HCT116 (cell line): ENCODE results near the gene ARHGEF39. TPM values are rescaled to one million over a fixed set of nuclear protein-coding genes. Genes with fewer than 3 reads are reported as not detected.
A peak's percentile ranks its signal among the peaks of the same experiment; 100 is the strongest.

Source experiments
- ATAC-seq: fragments of 200-7000 bp; cut with Tn5 transposase; 2 replicates; pipeline ENCODE4 v1.9.1; 2020; ENCODE audit warnings: mild to moderate bottlenecking, moderate library complexity
- BruUV-seq: library from RNA; stranded (reverse); fragments of 400-500 nt; replicated peaks from 2 replicates; lab custom pipeline; 2021; lab: Mats Ljungman, UMichigan
- CTCF ChIA-PET: fragments of 300-600 bp; sonication (Branson Sonifier 250); formaldehyde crosslinking; loops from one replicate; lab custom pipeline; 2021; ENCODE audit warnings: antibody characterized with exemption; lab: Charles Lee
- POLR2A ChIA-PET: fragments of 300-600, 350-600 bp; sonication (Branson Sonifier 250); formaldehyde crosslinking; loops from one replicate; lab custom pipeline; 2021; ENCODE audit warnings: antibody characterized with exemption; lab: Charles Lee
- RAD21 ChIA-PET, 2 experiments: fragments of 300-600 bp; sonication (Branson Sonifier 250); formaldehyde crosslinking; loops; one replicate each; lab custom pipeline; 2023; ENCODE audit warnings: low total read pairs in 2 of 2; ENCODE audit not compliant: uncharacterized antibody in 2 of 2, unreplicated experiment in 2 of 2, low non-redundant PET in 1 of 2; lab: Charles Lee
- DNase-seq: peaks from one replicate; pipeline ENCODE4 v3.0.0-alpha.2; 2010; ENCODE audit warnings: low read depth, low spot score
- H2AFZ ChIP-seq: fragments of 200-600 bp; shearing (Covaris generic), sonication (generic); 2 replicates; pipeline ENCODE4 v1.6.1; 2017; ENCODE audit warnings: low read depth, mixed run types, mixed read lengths, antibody characterized with exemption, low read length; ENCODE audit not compliant: poor library complexity, severe bottlenecking
- H3K27ac ChIP-seq: 2 replicates; pipeline ENCODE4 v1.5.1; 2012; ENCODE audit warnings: low read depth, low read length
- H3K27me3 ChIP-seq: fragments of 200-600 bp; sonication (generic); 2 replicates; pipeline ENCODE4 v1.6.1; 2016; ENCODE audit warnings: mixed run types, low read length, mixed read lengths; ENCODE audit not compliant: insufficient read depth
- H3K36me3 ChIP-seq, 2 experiments: fragments of 200-500 bp in 1 of 2; fragments of 200-600 bp in 1 of 2; sonication (Bioruptor generic) in 1 of 2; sonication (generic) in 1 of 2; 2 replicates each; pipeline versions ENCODE4 v1.5.1 to v1.6.1; 2014 to 2016; ENCODE audit warnings: low read length in 2 of 2, inconsistent platforms in 1 of 2, mixed read lengths in 1 of 2, mixed run types in 1 of 2; ENCODE audit not compliant: insufficient read depth in 2 of 2, control insufficient read depth in 1 of 2
- H3K4me1 ChIP-seq, 2 experiments: fragments of 200-600 bp in 1 of 2; sonication (generic) in 1 of 2; 2 replicates each; pipeline versions ENCODE4 v1.5.1 to v1.6.1; 2012 to 2017; ENCODE audit warnings: low read length in 2 of 2, inconsistent platforms in 1 of 2, mild to moderate bottlenecking in 1 of 2, mixed read lengths in 1 of 2, mixed run types in 1 of 2, moderate library complexity in 1 of 2; ENCODE audit not compliant: insufficient read depth in 2 of 2, control insufficient read depth in 1 of 2
- H3K4me2 ChIP-seq: fragments of 200-600 bp; sonication (generic); 2 replicates; pipeline ENCODE4 v1.6.1; 2017; ENCODE audit warnings: mixed run types, low read length, mixed read lengths
- H3K4me3 ChIP-seq, 2 experiments: fragments of 200-600 bp in 1 of 2; sonication (generic) in 1 of 2; replicated peaks in 1 of 2; 2 replicates each; pipeline ENCODE4 v1.5.1; 2011 to 2016; ENCODE audit warnings: low read length in 2 of 2, control low read depth in 1 of 2, low read depth in 1 of 2, mild to moderate bottlenecking in 1 of 2, mixed read lengths in 1 of 2, mixed run types in 1 of 2
- H3K79me2 ChIP-seq: fragments of 200-600 bp; sonication (generic); 2 replicates; pipeline ENCODE4 v1.6.1; 2017; ENCODE audit warnings: mild to moderate bottlenecking, mixed run types, low read length, moderate library complexity, mixed read lengths; ENCODE audit not compliant: insufficient read depth
- H3K9ac ChIP-seq: fragments of 200-600 bp; sonication (generic); 2 replicates; pipeline ENCODE4 v1.6.1; 2016; ENCODE audit warnings: low read length, mixed read lengths
- H3K9me2 ChIP-seq: fragments of 200-600 bp; sonication (generic), shearing (Covaris generic); 2 replicates; pipeline ENCODE4 v1.6.1; 2017; ENCODE audit warnings: mixed run types, mild to moderate bottlenecking, moderate library complexity; ENCODE audit not compliant: insufficient read depth
- H3K9me3 ChIP-seq, 2 experiments: fragments of 200-500 bp in 1 of 2; fragments of 200-600 bp in 1 of 2; sonication (Bioruptor generic) in 1 of 2; sonication (generic) in 1 of 2; 2 replicates each; pipeline ENCODE4 v1.6.1; 2014 to 2017; ENCODE audit warnings: low read length in 2 of 2, mixed read lengths in 2 of 2, inconsistent platforms in 1 of 2, low read depth in 1 of 2, mild to moderate bottlenecking in 1 of 2, mixed run types in 1 of 2, moderate library complexity in 1 of 2; ENCODE audit not compliant: control insufficient read depth in 1 of 2, insufficient read depth in 1 of 2
- H4K20me1 ChIP-seq: fragments of 200-600 bp; sonication (generic), shearing (Covaris generic); 2 replicates; pipeline ENCODE4 v1.6.1; 2017; ENCODE audit warnings: mixed run types, mild to moderate bottlenecking, moderate library complexity; ENCODE audit not compliant: insufficient read depth
- CEBPB ChIP-seq: IDR thresholded peaks from 2 replicates; pipeline ENCODE4 v1.6.1; 2012; ENCODE audit warnings: low read depth
- EGR1 ChIP-seq: IDR thresholded peaks from 2 replicates; pipeline ENCODE4 v1.6.1; 2012; ENCODE audit warnings: low read depth
- ELF1 ChIP-seq: IDR thresholded peaks from 2 replicates; pipeline ENCODE4 v1.6.1; 2012; ENCODE audit warnings: low read depth, borderline replicate concordance
- EZH2 ChIP-seq: fragments of 200-600 bp; sonication (generic); IDR thresholded peaks from 2 replicates; pipeline ENCODE4 v1.6.1; 2017; ENCODE audit warnings: antibody characterized with exemption, mixed run types
- EZH2phosphoT487 ChIP-seq: fragments of 200-600 bp; IDR thresholded peaks from 2 replicates; pipeline ENCODE4 v1.6.1; 2018; ENCODE audit warnings: antibody characterized with exemption, borderline replicate concordance
- FOSL1 ChIP-seq: IDR thresholded peaks from 2 replicates; pipeline ENCODE4 v1.6.1; 2012; ENCODE audit warnings: low read depth
- JUND ChIP-seq: IDR thresholded peaks from 2 replicates; pipeline ENCODE4 v1.6.1; 2012
- POLR2A ChIP-seq: IDR thresholded peaks from 2 replicates; pipeline ENCODE4 v1.7.0; 2011; ENCODE audit warnings: borderline replicate concordance; ENCODE audit not compliant: insufficient read depth, insufficient read length; ENCODE audit errors: extremely low read depth
- RAD21 ChIP-seq: IDR thresholded peaks from 2 replicates; pipeline ENCODE4 v1.6.1; 2012; ENCODE audit warnings: low read depth, mild to moderate bottlenecking
- SIN3A ChIP-seq: IDR thresholded peaks from 2 replicates; pipeline ENCODE4 v1.6.1; 2012; ENCODE audit warnings: low read depth
- SP1 ChIP-seq: IDR thresholded peaks from 2 replicates; pipeline ENCODE4 v1.6.1; 2012; ENCODE audit warnings: low read depth
- SRF ChIP-seq: IDR thresholded peaks from 2 replicates; pipeline ENCODE4 v1.6.1; 2012; ENCODE audit warnings: low read depth
- TCF7L2 ChIP-seq: IDR thresholded peaks from 2 replicates; pipeline ENCODE4 v1.7.0; 2011; ENCODE audit warnings: borderline replicate concordance, inconsistent platforms; ENCODE audit not compliant: insufficient read depth, insufficient read length; ENCODE audit errors: extremely low read depth
- ZFX ChIP-seq: fragments of 450-650 bp; IDR thresholded peaks from 2 replicates; pipeline ENCODE4 v1.6.1; 2017
- intact Hi-C: fragments of 100-400 bp; cut with micrococcal nuclease; formaldehyde crosslinking; loops from 2 replicates; pipeline ENCODE4 v1.10.0; 2022
- total RNA-seq: library from RNA; stranded (reverse); gene quantifications from one replicate; pipeline ENCODE4 v1.2.1, GENCODE V29; 2021; ENCODE audit not compliant: unreplicated experiment

Gene ARHGEF39
- total RNA-seq, 1 experiment from 2014 or later, result 29.8 TPM

GRCh38 chr9:35656831-35657545 is 8.0 kb downstream of the ARHGEF39 start:
- Histone ChIP-seq H3K4me3 (peak overlapping the region in 1 of 2 experiments; percentile 28; a peak in 1 of 4 replicates), H3K9ac (peak overlapping the region; percentile 90), H3K9me2 (no peaks in the 10 kb centered on the region), H4K20me1 (no peaks in the 10 kb centered on the region), H3K36me3 (peaks cover 5 to 14% of the 10 kb centered on the region in 2 experiments; a peak in 2 of 4 replicates), H2AFZ (peak overlapping the region; percentile 70), H3K9me3 (no peaks in the 10 kb centered on the region), H3K27me3 (no peaks in the 10 kb centered on the region), H3K4me1 (peaks cover 10 to 40% of the 10 kb centered on the region in 2 experiments; a peak in 3 of 4 replicates), H3K79me2 (no peaks in the 10 kb centered on the region; the same call in 1 of the 2 replicates), H3K4me2 (peak overlapping the region; percentile 79), H3K27ac (peak overlapping the region; percentile 85; the same call in 1 of the 2 replicates)
- ChIA-PET RAD21 (interaction anchor here in 1 of 2 experiments (0.8 kb wide), 1 partner anchor 40 kb away, joined by 3 read pairs; no protein-coding TSS in a partner anchor), POLR2A (interaction anchor here (0.8 to 2.9 kb wide), 4 partner anchors 9 to 75 kb away, joined by 3 to 11 read pairs (median 6); partner anchors contain the start of genes CREB3 and TLN1), CTCF (interaction anchor here (0.7 to 2.6 kb wide), 6 partner anchors 10 to 79 kb away, joined by 3 to 12 read pairs (median 6); partner anchors contain the start of genes CREB3 and TLN1)
- intact Hi-C loops, result loop anchor here (1.0 to 10.0 kb wide), 4 partner anchors 34 to 542 kb away; partner anchors contain the start of genes ATOSB, CREB3, TESK1 and TLN1
- no peak for ATAC-seq
- no peak for DNase-seq
- BruUV-seq, result no TSS peak
- TF ChIP-seq SIN3A, result no peak
- TF ChIP-seq EZH2, result no peak
- TF ChIP-seq FOSL1, result no peak
- no peak for TF ChIP-seq JUND
- TF ChIP-seq POLR2A, result no peak
- TF ChIP-seq RAD21, result no peak
- no peak for TF ChIP-seq EZH2phosphoT487
- TF ChIP-seq CEBPB, result no peak
- no peak for TF ChIP-seq TCF7L2
- TF ChIP-seq ELF1, result no peak
- TF ChIP-seq EGR1, result no peak
- no peak for TF ChIP-seq SP1
- no peak for TF ChIP-seq SRF
- TF ChIP-seq ZFX, result no peak
